Common myeloid progenitor, CD34-positive (primary cell): Measurements from ENCODE around the gene FGF3. TPM values are rescaled to one million over a fixed set of nuclear protein-coding genes. Genes with fewer than 3 reads are reported as not detected.

ENCODE experiments used
- CTCF ChIA-PET: fragments of 350-600 bp; sonication (Branson Sonifier 250); formaldehyde crosslinking; loops from one replicate; lab custom pipeline; 2021; ENCODE audit warnings: antibody characterized with exemption; lab: Charles Lee
- POLR2A ChIA-PET: fragments of 350-600 bp; sonication (Branson Sonifier 250); formaldehyde crosslinking; loops from one replicate; lab custom pipeline; 2021; ENCODE audit warnings: antibody characterized with exemption; lab: Charles Lee
- DNase-seq, 3 donors: peaks; one replicate each; pipeline versions ENCODE4 v3.0.0 to v3.0.0-alpha.2; 2013
- H3K27ac ChIP-seq, 2 experiments: 1 replicate in 1 of 2; 2 replicates in 1 of 2; pipeline ENCODE4 v1.7.0; 2013; ENCODE audit warnings: inconsistent platforms in 2 of 2, low read length in 2 of 2, mild to moderate bottlenecking in 2 of 2, low read depth in 1 of 2, moderate library complexity in 1 of 2; ENCODE audit not compliant: severe bottlenecking in 2 of 2, insufficient read depth in 1 of 2, poor library complexity in 1 of 2
- H3K27me3 ChIP-seq, 5 experiments: replicated peaks in 2 of 5; 1 replicate in 3 of 5; 2 replicates in 2 of 5; pipeline versions ENCODE4 v1.6.1 to v1.7.0; 2013; ENCODE audit warnings: low read length in 4 of 5, mild to moderate bottlenecking in 2 of 5, moderate library complexity in 2 of 5, inconsistent platforms in 1 of 5; ENCODE audit not compliant: insufficient read depth in 5 of 5, control insufficient read depth in 4 of 5
- H3K36me3 ChIP-seq, 4 experiments: 1 replicate in 2 of 4; 2 replicates in 2 of 4; pipeline versions ENCODE4 v1.6.1 to v1.7.0; 2013; ENCODE audit warnings: low read length in 3 of 4, control low read depth in 1 of 4, mild to moderate bottlenecking in 1 of 4; ENCODE audit not compliant: control insufficient read depth in 4 of 4, insufficient read depth in 4 of 4
- H3K4me1 ChIP-seq, 4 experiments: 1 replicate in 3 of 4; 2 replicates in 1 of 4; pipeline versions ENCODE4 v1.6.1 to v1.7.1; 2013; ENCODE audit warnings: low read length in 3 of 4, mild to moderate bottlenecking in 3 of 4, control low read depth in 1 of 4, inconsistent platforms in 1 of 4, moderate library complexity in 1 of 4; ENCODE audit not compliant: control insufficient read depth in 4 of 4, insufficient read depth in 4 of 4; ENCODE audit errors: control extremely low read depth in 1 of 4
- H3K4me3 ChIP-seq, 7 experiments: 1 replicate in 4 of 7; 2 replicates in 3 of 7; pipeline versions ENCODE4 v1.5.1 to v1.7.0; 2013; ENCODE audit warnings: mild to moderate bottlenecking in 7 of 7, low read length in 6 of 7, moderate library complexity in 6 of 7, inconsistent platforms in 2 of 7, low read depth in 2 of 7, control low read depth in 1 of 7; ENCODE audit not compliant: insufficient read depth in 4 of 7, control insufficient read depth in 1 of 7; ENCODE audit errors: extremely low read depth in 1 of 7
- H3K9me3 ChIP-seq, 5 experiments: 1 replicate in 4 of 5; 2 replicates in 1 of 5; pipeline versions ENCODE4 v1.6.1 to v1.7.1; 2013; ENCODE audit warnings: low read length in 4 of 5, mild to moderate bottlenecking in 2 of 5, inconsistent platforms in 1 of 5, low read depth in 1 of 5, moderate library complexity in 1 of 5; ENCODE audit not compliant: control insufficient read depth in 4 of 5, insufficient read depth in 2 of 5; ENCODE audit errors: control extremely low read depth in 1 of 5
- WGBS: methylation state at CpG from one replicate; pipeline ENCODE4 v1.1.5; 2013; ENCODE audit not compliant: insufficient coverage; 5-methylcytosine and 5-hydroxymethylcytosine counted together
- polyA plus RNA-seq: library from polyadenylated mRNA; unstranded; fragments of 120-200 nt; gene quantifications from one replicate; pipeline ENCODE4 v1.2.1, GENCODE V29; 2013

The FGF3 gene
- not detected for polyA plus RNA-seq

GRCh38 chr11:69818603-69819441 is at the start of gene FGF3:
FGF3 (minus strand) TSS chr11:69819416; CDS start chr11:69818933, 483 bp downstream.
- DNase-seq, result no peak
- Histone ChIP-seq H3K27me3 (peaks cover 0 to 99% (median 37%) of the 10 kb centered on the region in 5 experiments), H3K27ac (no peak within 1 kb of the TSS), H3K9me3 (no peaks in the 10 kb centered on the region), H3K4me1 (peaks cover 0 to 17% (median 12%) of the 10 kb centered on the region in 4 experiments), H3K4me3 (no peak within 1 kb of the TSS), H3K36me3 (no peaks in the 10 kb centered on the region)
- ChIA-PET CTCF (no interaction called here), POLR2A (no interaction called here)
- 3% methylated on average over 55 of the region's 105 CpGs for WGBS

- 98% methylated on average over 5 of the region's 8 CpGs for WGBS
- no peaks in the 10 kb centered on the region for H3K9me3 ChIP-seq
- POLR2A ChIA-PET, result no interaction called here
These were observed 49.7 kb upstream of the FGF3 start for GRCh38 chr11:69868871-69869270.

GRCh38 chr11:69868006-69868810 is 49.0 kb upstream of the FGF3 start:
- 40% methylated on average over 31 of the region's 41 CpGs for WGBS
- no peak overlapping the region for H3K4me3 ChIP-seq
- no peaks in the 10 kb centered on the region for H3K4me1 ChIP-seq
- peaks cover 0 to 48% (median 12%) of the 10 kb centered on the region in 5 experiments for H3K27me3 ChIP-seq
- H3K9me3 ChIP-seq, result no peaks in the 10 kb centered on the region
- H3K36me3 ChIP-seq, result no peaks in the 10 kb centered on the region
- no peak overlapping the region for H3K27ac ChIP-seq
- DNase-seq, result no peak
- ChIA-PET CTCF (interaction anchor here (0.7 kb wide), 1 partner anchor 24 kb away, joined by 3 read pairs; no protein-coding TSS in a partner anchor), POLR2A (no interaction called here)

More at GRCh38 chr11:69868871-69869270, 49.7 kb upstream of the FGF3 start:
- no peaks in the 10 kb centered on the region for H3K36me3 ChIP-seq
- no peak for DNase-seq
- H3K27ac ChIP-seq, result no peak overlapping the region
- CTCF ChIA-PET, result interaction anchor here (1.1 kb wide), 1 partner anchor 12 kb away, joined by 3 read pairs; no protein-coding TSS in a partner anchor
- H3K4me3 ChIP-seq, result no peak overlapping the region
- no peaks in the 10 kb centered on the region for H3K4me1 ChIP-seq
- H3K27me3 ChIP-seq, result peaks cover 0 to 48% (median 9%) of the 10 kb centered on the region in 5 experiments

DNA sequence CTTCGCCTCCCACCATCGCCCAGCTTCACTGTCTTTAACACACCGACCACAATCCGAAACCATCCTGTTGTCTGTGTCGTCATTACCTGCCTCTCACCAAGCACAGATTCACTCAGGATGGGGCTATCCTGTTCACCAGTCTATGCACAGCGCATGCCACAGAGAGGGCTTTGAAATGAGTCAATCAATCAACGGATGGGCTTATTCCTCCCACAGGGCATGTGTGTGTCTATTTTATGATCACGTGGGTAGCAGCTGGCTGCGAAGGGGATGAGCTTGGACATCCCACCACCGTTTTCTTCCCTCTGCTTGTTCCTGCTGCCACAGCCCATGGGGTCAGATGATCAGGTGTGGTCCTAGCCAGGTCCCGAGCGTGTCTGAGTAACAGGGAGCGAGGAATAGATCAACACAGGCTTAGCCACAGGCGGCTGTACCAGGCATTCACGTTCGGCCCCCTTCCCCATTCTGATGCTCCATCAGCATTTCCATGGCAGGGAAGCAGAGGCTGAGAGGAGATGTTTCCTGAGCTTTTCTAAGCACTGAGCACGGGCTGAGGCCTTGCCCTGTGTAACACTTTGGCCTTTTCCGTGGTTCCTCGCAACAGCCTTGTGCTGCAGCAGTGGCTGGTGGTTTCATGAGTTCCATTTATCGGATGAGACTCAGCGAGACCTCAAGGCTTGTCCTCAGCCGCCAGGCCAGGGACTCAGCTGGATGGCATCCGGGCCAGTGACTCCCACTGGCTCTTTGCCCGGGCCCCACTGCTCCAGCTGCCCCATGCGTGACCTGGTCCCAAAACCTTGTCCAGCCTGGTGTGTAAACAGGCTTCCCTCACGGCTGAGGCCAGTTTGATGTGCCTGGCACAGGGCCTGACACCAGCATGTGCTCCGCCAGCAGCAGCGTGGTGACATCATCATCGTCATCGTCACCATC is 48.1 kb upstream of the FGF3 start:
- no peak overlapping the region for H3K4me3 ChIP-seq
- no peaks in the 10 kb centered on the region for H3K36me3 ChIP-seq
- DNase-seq, result no peak
- H3K9me3 ChIP-seq, result no peaks in the 10 kb centered on the region
- H3K27me3 ChIP-seq, result peaks cover 0 to 55% (median 12%) of the 10 kb centered on the region in 5 experiments
- CTCF ChIA-PET, result interaction anchor here (0.7 kb wide), 1 partner anchor 25 kb away, joined by 3 read pairs; no protein-coding TSS in a partner anchor
- POLR2A ChIA-PET, result no interaction called here
- H3K27ac ChIP-seq, result no peak overlapping the region
- 91% methylated on average over 27 of the region's 30 CpGs for WGBS
- H3K4me1 ChIP-seq, result no peaks in the 10 kb centered on the region

DNA sequence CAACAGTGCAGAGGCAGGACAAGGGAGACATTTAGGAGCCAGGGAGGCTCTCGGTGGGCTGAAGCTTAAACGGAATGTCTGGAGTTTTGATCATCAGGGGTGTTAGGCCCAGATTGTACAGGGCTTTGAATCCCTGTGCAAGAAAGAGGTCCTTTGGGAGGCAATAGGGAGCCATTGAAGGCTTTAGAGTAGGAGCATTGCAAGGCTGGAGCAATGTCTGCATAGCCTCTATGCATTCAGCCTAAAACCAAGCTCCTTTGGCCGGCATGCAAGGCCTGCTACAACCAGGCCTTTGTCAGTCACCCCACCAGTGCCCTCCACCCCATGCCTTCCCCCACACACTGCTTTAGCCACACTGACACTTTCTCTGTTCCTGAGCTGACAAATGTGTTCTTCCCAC is 47.4 kb upstream of the FGF3 start:
- no peaks in the 10 kb centered on the region for H3K9me3 ChIP-seq
- POLR2A ChIA-PET, result no interaction called here
- WGBS, result 96% methylated on average over 3 of the region's 3 CpGs
- no peak overlapping the region for H3K4me3 ChIP-seq
- peaks cover 0 to 62% (median 12%) of the 10 kb centered on the region in 5 experiments for H3K27me3 ChIP-seq
- no peak for DNase-seq
- H3K36me3 ChIP-seq, result no peaks in the 10 kb centered on the region
- no peak overlapping the region for H3K27ac ChIP-seq
- H3K4me1 ChIP-seq, result no peaks in the 10 kb centered on the region
- CTCF ChIA-PET, result no interaction called here

GRCh38 chr11:69865707-69866106 is 46.5 kb upstream of the FGF3 start:
- Histone ChIP-seq H3K27ac (no peak overlapping the region), H3K36me3 (no peaks in the 10 kb centered on the region), H3K9me3 (no peaks in the 10 kb centered on the region), H3K4me1 (no peaks in the 10 kb centered on the region), H3K27me3 (peaks cover 0 to 71% (median 18%) of the 10 kb centered on the region in 5 experiments), H3K4me3 (no peak overlapping the region)
- DNase-seq, result no peak
- ChIA-PET POLR2A (no interaction called here), CTCF (no interaction called here)
- WGBS, result 83% methylated on average over 3 of the region's 5 CpGs
